Chondrocyte (in vitro differentiated cells): ENCODE results near the gene MALRD1. TPM values are rescaled to one million over a fixed set of nuclear protein-coding genes. Genes with fewer than 3 reads are reported as not detected.

Source experiments
- DNase-seq: peaks from one replicate; pipeline ENCODE4 v3.0.0; 2021; ENCODE audit warnings: mixed read lengths, low spot score
- H3K27ac Mint-ChIP-seq: one replicate; pipeline ENCODE4 v1.8.0; 2021; ENCODE audit warnings: mild to moderate bottlenecking, moderate library complexity, mixed read lengths; ENCODE audit not compliant: unreplicated experiment
- H3K27me3 Mint-ChIP-seq: 2 replicates; pipeline ENCODE4 v1.8.0; 2021; ENCODE audit warnings: low read depth, mixed read lengths
- H3K36me3 Mint-ChIP-seq: 2 replicates; pipeline ENCODE4 v1.8.0; 2021; ENCODE audit warnings: low read depth, mixed read lengths
- H3K4me1 Mint-ChIP-seq: 2 replicates; pipeline ENCODE4 v1.8.0; 2021; ENCODE audit warnings: low read depth, mild to moderate bottlenecking, mixed read lengths
- H3K4me3 Mint-ChIP-seq: one replicate; pipeline ENCODE4 v1.8.0; 2021; ENCODE audit warnings: mild to moderate bottlenecking, moderate library complexity, mixed read lengths; ENCODE audit not compliant: unreplicated experiment
- H3K9me3 Mint-ChIP-seq: 2 replicates; pipeline ENCODE4 v1.8.0; 2021; ENCODE audit warnings: low read depth, mixed read lengths
- CTCF ChIP-seq: fragments of 200-600 bp; sonication (generic); IDR thresholded peaks from 2 replicates; pipeline ENCODE4 v1.5.0; 2021; ENCODE audit warnings: antibody characterized with exemption, mild to moderate bottlenecking, moderate library complexity
- total RNA-seq: library from RNA; stranded (reverse); gene quantifications from 3 replicates; pipeline ENCODE4 v1.2.1, GENCODE V29; 2021

The MALRD1 gene
- total RNA-seq, 1 donor from 2014 or later, result 0.27 TPM

GRCh38 chr10:19054289-19054835, 5.8 kb downstream of the MALRD1 start:
- Mint-ChIP-seq H3K36me3 (no peaks in the 10 kb centered on the region), H3K4me3 (no peak overlapping the region), H3K27me3 (no peaks in the 10 kb centered on the region), H3K27ac (no peak overlapping the region), H3K4me1 (no peaks in the 10 kb centered on the region), H3K9me3 (no peaks in the 10 kb centered on the region)
- TF ChIP-seq CTCF, result no peak
- DNase-seq, result no peak

GRCh38 chr10:19058046-19058445, 9.4 kb downstream of the MALRD1 start:
- Mint-ChIP-seq H3K4me1 (no peaks in the 10 kb centered on the region), H3K4me3 (no peak overlapping the region), H3K27ac (no peak overlapping the region), H3K36me3 (no peaks in the 10 kb centered on the region), H3K9me3 (peaks cover 7% of the 10 kb centered on the region), H3K27me3 (no peaks in the 10 kb centered on the region)
- no peak for DNase-seq
- TF ChIP-seq CTCF, result no peak

GRCh38 chr10:19063986-19064385, 15.4 kb downstream of the MALRD1 start:
- Mint-ChIP-seq H3K9me3 (peaks cover 10% of the 10 kb centered on the region), H3K27ac (no peak overlapping the region), H3K4me3 (no peak overlapping the region), H3K36me3 (no peaks in the 10 kb centered on the region), H3K4me1 (no peaks in the 10 kb centered on the region), H3K27me3 (no peaks in the 10 kb centered on the region)
- no peak for DNase-seq
- TF ChIP-seq CTCF, result no peak

- Mint-ChIP-seq H3K27ac (no peak overlapping the region), H3K27me3 (peaks cover 1% of the 10 kb centered on the region), H3K36me3 (no peaks in the 10 kb centered on the region), H3K4me1 (no peaks in the 10 kb centered on the region), H3K9me3 (no peaks in the 10 kb centered on the region), H3K4me3 (no peak overlapping the region)
- no peak for TF ChIP-seq CTCF
- no peak for DNase-seq
Measured at GRCh38 chr10:19071946-19072345, 23.3 kb downstream of the MALRD1 start.

- no peaks in the 10 kb centered on the region for H3K36me3 Mint-ChIP-seq
- DNase-seq, result no peak
- H3K9me3 Mint-ChIP-seq, result peaks cover 16% of the 10 kb centered on the region
Measured at GRCh38 chr10:19077276-19077675, 28.7 kb downstream of the MALRD1 start.

More at GRCh38 chr10:19077276-19077675, 28.7 kb downstream of the MALRD1 start:
- Mint-ChIP-seq H3K4me1 (no peaks in the 10 kb centered on the region), H3K4me3 (no peak overlapping the region), H3K27me3 (no peaks in the 10 kb centered on the region), H3K27ac (no peak overlapping the region)
- TF ChIP-seq CTCF, result no peak
